8988T (cell line): ENCODE measurements around the gene KIAA0513.

ENCODE experiments used
- DNase-seq: peaks from one replicate; pipeline ENCODE4 v3.0.0; 2011

Gene KIAA0513

DNA sequence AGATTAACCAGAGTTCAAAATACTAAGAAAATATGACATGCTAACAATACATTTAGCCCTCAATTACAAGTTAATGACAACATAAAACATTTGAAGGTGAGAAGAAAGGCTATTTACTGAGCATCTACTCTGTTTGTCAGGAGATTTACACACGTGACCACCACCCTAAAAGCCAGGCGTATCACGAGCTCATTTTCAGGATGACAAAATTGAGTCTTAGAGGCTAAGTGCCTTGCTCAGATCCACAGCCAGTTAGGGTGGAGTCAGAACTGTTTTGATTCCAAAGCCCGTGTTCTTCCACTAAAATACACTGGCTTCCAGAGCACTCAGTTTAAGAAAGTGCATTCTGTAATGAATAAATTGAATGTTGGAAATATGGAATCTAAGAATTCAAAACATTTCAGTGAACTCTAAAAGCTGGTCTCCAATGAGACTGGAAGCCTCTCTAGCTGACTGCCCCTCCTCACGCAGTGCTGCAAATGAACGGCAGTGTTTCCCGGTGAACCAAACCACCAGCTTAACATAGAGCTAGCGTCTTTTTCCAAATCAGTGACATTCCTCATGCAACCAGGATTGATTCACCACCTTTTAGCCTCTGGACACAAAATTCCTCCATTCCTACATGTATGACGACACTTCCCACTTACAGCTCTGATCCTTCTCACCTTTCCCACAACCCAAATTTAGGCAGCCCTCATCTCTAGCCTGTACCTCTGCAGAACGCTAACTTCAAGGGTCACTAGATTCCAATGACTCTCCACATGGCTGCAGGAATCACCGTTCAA is 22.1 kb upstream of the KIAA0513 start:
- DNase-seq: no peak

DNA sequence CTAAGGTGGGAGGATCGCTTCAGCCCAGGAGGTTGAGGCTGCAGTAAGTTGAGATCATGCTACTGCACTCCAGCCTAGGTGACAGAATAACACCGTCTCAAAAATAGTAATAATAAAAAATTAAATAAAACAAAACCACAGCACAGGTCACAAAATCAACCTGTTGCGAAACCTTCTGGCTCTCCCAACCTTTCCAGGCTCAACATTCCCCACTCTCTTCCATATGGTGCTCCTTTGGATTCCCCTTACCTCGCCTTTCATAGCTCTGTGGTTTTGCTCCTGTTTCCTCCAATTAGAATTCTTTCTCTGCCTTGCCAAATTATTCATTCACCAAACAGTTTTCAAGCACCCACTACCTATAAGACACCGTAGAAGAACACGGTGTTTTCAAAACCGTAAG is 21.0 kb upstream of the KIAA0513 start:
- no peak for DNase-seq

DNA sequence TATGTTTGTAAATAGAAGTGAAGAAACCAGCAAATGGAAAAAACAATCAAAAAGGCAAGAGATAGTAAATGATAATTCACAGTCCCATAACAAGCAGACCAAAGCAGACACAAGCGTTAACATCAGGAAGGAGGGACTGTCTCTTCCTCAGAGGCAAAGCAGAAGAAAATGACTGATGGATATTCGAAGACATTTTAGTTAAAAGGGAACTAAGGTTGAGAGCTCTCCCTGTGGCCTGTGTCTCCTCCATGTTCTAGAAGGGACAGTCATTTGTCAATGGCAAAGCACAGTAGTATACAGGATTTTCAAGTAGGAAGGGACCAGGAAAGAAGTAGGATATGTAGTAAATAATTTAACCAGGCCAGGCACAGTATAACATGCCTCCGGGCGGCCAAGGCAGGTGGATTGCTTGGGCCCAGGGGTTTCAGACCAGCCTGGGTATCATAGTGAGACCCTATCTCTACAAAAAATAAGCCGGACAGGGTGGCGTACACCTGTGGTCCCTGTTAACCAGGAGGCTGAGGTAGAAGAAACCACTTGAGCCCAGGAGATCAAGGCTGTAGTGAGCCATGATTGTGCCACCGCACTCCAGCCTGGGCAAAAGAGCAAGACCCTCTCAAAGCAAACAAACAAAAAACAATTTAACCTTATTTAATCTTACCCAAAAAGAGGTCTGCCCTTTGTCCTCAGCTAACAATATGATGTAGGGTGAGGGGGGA is 19.9 kb upstream of the KIAA0513 start:
- DNase-seq: no peak

DNA sequence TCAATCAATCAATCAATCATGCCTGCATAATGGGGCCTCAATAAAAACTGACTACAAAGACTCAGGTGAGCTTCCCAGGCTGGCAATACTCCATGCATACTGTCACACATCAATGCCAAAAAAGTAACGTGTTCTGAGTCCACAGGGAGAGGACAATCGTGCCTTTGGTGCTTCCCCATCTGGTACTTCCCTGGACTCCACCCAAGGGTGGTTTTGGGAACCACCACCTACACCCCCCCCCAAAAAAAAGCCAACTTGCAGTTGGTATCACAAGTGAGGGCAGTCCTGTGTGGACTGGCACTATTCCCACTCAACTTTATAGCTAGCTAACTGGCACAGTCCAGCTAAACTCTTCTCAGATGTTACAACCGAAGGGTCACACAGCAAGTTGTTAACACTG is 19.3 kb upstream of the KIAA0513 start:
- no peak for DNase-seq

DNA sequence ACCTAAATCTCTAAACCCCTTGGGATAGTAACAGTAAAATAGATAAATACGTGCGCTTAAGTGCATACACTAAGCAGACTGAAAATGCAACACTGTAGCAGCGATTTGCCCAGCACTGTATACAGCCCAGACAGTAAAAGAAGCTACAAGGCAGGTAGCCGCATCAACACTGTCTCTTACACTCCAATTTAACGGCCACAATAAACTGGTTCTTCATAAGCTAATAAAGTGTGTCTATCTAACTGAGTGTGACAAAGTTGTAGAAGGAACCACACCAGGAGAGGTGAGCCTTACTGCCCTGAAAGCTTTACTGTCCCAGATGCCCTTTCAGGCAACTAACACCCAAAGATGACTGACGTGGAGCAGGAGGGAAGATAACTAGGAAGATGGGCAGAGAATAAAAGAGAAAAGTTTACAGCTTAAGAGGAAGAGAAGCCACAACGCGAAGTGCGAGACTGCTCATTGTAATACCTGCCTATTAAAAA is 17.1 kb upstream of the KIAA0513 start:
- no peak for DNase-seq

DNA sequence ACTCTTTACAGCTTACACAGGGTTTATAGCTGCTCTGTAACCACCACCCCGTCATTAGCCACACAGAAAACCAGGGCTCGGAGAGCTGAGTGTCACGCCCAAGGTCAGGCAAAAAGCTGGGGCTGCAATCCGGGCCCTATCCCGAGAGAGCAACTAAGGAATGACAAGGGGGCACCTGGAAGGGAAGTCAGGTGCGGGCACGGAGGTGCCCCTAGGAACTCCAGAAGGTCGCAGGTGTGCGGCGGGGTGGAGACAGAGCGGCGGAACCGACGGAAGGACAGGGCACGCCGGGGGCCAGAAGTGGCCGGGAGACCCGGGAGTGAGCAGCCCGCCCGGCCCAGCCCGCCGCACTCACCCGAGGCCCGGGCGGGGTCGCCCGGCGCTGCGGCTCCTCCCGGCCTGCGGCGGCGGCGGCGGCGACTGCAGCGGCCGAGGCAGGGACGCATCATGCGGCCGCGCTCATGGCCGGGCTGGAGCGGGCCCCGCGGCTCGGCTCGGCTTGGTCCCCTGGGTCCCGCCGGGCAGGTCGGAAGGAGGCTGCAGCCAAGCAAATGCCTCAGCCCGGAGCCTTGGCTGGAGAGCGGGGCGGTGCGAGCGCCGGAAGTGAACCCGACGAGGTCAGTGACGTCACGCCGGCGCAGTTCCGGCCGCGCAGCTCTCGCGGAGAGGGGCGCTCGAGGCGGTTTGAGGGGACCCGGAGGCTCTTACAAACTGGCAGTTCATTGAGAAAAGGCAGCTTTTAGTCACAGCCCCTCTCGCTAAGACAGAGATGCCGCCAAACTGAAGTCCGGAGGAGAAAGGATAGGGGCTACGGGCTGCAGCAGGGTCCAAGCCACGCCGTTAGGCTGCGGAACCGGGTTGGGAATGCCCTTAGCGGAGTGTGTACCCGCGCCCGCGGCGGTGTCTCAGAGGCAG is 16.4 kb upstream of the KIAA0513 start, which contains the start of gene ZDHHC7:
Gene ZDHHC7 (minus strand): TSS at position 605 of the 915 bp plus-strand sequence. CDS start 20,917 bp downstream, outside the sequence.
- peak; percentile 92 for DNase-seq

DNA sequence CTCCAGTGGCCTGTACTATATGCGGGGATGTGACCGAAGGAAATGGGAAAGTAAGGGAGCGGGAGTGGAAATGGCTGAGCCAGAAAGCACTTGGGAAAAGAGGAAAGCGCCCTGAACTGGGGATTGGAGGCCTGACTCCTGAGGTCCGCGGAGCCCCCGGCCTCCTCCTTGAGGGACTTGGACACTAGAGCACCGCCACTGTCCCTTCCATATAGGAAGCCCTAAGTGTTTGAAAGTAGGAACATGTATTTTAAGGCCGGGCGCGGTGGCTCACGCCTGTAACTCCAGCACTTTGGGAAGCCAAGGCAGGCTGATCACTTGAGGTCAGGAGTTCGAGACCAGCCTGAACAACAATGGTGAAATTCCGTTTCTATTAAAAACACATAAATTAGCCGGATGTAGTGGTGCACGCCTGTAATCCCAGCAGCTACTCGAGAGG is 15.7 kb upstream of the KIAA0513 start:
- no peak for DNase-seq

DNA sequence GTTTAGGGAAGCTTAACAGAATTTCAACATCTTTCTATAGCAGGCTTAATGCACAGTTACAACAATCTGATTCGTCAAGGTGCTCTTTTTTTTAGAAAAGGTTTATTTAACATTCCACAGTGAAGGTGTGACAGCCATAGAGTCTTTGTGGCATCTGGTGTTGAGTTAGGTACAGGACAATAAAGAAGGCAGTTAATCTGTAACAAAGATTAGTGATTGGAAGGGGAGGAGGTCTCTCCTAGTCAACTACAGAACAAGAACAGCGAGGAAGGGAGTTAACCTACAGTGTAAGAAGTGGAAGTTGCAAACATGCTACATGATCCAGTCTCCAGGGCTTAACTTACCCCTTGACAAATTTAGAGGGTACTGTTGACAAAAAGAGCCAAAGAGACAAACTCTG is 13.3 kb upstream of the KIAA0513 start:
- DNase-seq: no peak

DNA sequence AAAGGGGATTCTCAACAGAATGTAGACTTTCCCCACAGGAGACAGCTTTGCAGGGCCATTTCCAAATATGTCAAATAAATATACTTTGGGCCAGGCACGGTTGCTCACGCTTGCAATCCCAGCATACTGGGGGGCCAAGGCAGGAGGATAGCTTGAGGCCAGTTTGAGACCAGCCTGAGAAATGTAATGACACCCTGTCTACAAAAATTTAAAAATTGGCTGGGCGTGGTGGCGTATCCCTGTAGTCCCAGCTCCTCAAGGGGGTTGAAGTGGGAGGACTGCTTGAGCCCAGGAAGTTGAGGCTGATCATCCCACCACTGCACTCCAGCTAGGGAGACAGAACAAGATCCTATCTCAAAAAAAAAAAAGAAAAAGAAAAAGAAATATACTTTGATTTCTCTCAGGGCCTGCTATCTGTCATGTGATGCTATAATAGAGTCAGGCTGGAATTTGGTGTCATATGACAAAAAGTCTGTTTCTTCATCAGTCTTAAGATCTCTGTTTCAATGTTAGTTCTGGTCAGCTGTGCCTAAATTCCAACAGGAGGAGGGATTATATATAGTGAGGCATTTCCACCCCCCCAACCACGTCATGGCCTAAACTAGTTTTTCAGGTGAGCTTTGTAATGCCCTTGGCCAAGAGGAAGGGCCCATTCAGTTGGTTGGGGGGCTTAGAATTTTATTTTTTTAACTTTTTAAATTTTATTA is 12.0 kb upstream of the KIAA0513 start:
- no peak for DNase-seq

DNA sequence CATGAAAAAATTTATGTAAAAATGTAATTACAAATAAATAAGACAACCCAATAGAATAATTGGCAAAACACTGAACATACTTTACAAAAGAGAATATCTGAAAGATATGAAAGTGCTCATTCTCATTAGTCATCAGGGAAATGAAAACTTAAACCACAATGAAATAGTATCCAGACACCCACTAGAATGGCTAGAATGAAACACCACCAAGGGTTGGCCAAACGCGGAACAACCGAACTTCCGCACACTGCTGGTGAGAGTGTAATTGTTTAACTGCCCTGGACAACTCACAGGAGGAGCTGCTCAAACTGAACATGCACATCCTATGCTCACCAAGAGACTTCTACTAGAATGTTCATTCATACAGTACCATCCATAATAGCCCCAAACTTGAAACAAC is 10.4 kb upstream of the KIAA0513 start:
- no peak for DNase-seq

DNA sequence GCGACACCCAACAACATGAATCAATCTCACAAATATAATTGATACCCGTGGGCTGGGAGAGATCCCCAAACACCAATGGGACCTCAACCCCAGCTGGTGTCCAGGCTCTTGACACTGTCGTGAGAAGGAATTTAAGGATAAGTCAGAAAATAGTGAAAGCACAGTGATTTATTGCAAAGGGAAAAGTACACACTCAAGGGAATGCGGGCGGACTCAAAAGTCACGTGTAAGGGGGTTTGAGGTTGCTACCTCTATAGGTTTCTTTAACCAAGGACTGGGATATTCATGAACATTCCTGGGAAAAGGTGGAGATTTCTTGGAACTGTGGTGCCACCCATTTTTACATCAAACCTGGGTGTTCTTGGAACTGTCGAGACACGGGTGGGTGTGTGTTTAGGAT is 10.0 kb upstream of the KIAA0513 start:
- DNase-seq: no peak

DNA sequence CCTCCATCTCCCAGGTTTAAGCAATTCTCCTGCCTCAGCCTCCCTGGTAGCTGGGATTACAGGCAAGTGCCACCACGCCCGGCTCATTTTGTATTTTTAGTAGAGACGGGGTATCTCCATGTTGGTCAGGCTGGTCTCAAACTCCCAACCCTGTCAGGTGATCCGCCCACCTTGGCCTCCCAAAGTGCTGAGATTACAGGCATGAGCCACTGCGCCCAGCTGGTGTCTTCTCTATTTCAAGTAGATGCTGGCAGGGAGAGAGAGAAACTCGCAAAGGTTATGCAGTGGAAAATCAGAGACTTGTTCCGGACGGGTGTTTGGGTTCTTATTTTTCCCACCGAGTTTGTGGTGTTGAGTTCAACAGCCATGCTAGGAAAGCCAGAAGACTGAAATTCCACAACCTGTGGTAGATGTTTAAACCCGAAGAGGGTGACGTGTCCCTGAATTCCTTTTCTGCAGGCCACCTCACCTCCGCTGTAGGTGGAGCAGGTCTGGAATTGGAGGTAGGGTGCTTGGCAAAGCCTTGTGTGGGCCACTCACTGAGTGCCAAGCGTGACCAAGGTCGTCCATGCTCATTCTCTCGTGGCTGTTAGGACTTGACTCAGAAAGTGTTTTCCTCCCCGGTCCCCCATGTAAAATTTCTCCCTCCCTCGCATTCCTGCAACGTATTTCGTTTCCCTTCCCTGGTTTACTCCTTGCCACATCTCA is 8.9 kb upstream of the KIAA0513 start:
- DNase-seq: no peak

DNA sequence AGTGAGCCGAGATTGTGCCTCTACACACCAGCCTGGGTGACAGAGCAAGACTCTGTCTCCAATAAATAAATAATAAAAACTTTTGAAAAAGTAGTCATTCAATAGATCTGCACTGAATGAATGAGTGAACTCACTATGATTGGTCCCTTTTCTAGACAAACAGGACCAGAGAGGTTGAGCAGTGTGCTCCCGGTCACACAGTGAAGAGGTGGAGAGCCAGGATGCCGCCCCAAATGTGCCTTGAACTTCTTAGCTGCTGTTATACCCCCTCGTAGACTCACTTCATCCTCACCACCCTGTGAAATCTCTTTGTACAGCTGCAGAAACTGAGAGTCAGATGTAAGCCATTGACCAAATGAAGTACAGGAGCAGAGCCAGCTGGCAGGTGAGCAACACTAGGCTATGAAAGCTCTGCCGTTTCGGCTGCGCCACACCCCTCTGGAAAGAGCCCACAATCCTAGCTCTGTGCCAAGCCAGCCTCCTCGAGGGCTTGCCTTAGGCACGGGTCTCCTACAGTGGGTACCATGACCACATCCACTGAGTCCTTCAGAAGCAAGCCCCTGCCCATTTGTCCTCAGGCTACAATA is 7.8 kb upstream of the KIAA0513 start:
- DNase-seq: no peak

DNA sequence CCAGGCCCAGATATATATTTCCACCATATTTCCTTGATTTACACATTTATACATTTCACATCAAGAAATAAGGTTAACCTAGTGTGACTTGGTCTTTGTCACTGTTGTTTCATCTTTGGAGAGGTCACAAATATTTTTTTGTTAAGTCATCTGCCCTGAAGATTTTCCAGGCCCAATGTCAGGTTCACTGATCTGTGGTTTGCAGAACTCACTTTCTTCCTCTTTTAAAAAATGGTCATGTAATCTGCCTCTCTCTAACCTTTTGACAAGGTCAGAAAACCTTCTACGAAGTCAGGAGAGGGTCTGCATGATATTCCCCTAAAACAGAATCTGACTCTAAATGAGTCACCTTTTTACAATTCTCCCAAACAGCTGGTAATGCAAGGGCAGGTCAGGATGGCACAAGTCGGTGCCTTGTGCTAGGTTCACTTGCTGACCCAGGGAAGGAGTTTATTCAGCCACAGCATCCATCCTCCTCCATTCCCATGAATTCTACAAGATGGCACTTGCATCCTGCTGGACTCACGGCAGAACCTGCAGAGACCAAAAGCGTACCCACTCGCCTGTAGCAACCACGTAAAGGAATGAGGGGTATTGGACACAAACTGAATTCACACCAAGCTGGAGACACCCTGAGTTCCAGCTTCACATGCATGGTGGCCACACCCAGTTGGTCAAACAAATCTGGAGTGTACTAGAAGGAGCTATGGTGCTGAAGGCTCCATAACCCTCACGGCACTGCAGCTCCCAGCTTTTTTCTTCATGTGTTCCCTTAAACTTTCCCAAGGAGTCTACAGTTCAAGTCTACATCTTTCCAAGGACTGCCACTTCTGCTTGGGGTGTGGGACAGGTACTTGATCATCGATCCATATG is 1.6 kb upstream of the KIAA0513 start:
- no peak for DNase-seq

DNA sequence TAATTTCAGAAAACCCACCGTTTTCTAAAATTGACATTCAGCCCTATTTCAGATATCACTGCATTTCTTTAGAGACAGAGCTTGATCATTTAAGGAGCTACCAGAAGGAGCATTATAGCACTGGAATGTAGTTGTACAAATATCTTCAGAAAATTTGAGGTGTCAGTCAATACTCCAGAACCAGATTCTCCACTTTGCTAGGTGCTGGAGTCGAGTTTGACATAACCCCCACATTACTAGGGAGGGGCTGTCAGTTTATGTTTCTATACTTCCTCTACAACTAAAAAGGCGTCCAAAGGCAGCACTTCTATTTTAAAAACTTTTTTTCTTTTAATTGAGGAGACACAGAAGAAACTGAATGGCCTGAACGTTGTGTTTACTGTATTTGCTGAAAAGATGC is 892 bp upstream of the KIAA0513 start:
- DNase-seq: no peak

DNA sequence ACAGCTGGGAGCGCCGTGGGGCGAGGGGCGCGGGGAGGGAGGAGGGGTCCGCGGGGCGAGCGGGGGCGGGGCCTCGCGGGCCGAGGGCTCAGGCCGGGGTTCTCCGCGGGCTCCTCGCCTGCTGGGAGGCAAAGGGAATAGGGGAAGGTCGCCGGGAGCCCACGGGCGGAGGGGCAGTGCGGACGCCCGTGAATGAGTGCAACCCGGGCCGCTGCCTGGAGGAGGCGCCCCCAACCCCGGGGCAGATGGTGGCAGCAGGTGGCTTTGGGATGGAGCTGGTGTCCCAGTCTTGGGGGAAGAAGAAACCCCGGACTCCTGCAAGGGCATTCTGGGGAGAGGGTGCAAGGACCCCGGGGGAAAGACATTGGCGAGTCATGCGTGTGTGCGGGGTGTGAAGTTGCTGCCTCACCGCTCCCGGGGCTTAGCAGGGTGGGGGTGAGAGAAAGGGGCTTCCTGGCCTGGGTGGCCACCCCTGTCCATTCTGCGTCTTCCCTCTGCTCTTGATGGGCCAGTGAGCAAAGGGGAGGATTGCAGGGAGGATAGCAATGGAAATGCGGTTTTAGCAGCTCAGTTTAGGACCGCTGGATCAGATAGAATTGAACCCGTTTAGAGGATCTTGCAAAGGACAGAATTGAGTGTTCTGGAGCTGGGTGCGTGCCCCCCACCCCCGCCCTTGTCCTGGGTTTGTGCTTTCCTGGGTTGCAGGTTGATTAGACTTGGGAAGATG is 526 bp downstream of the KIAA0513 start:
- DNase-seq: peak; percentile 40

DNA sequence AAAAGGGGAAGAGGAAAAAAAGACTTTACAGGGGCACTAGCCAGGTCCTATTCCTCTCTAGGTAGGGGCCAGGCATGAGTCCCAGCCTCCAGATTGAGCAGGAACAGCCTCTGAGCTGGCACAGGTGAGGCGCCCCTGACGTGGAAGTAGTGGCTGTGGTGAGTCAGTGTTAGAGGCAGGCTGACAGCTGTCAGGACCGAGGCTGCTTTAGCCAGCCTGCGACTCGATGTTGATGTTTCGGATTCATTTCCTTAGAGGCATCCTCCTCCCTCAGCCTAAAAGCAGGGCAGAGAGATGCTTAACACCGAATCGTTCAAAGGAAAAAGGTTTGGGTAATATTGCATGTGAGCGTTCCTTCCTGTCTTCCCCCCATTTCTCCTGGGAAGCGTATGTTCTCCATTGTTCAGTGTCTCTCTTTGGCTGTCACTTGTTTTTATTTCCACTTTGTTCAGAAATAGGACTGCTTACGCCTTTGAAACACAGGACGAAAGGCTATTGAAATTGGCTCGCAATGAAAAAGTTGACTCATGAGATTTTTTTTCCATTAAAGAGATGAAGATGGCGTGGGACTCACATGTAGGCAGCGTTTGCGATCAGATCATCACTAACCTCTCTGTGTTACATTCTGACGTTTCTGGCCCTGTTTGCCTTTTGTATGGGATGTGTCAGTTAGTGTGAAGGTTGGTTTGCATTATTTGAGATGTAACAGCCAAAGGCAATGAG is 1.3 kb downstream of the KIAA0513 start:
- no peak for DNase-seq

DNA sequence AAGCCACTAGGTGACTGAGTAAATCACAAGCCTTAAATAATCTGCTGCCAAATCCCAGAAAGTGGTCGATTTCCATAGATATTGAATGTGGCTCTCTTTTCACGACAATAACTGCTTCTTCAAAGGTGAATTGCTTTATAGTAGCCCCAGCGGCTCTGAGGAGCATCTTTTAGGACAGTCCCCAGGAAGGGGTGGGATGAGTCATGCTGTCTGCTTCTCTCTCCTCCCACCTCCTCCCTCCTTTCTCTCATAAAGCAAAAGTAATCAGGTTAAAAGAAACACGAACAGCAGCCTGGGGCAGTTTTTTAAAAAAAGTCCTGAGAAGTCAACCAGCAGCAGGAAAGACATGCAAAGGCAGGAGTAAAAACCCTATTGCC is 1.8 kb downstream of the KIAA0513 start:
- DNase-seq: no peak

DNA sequence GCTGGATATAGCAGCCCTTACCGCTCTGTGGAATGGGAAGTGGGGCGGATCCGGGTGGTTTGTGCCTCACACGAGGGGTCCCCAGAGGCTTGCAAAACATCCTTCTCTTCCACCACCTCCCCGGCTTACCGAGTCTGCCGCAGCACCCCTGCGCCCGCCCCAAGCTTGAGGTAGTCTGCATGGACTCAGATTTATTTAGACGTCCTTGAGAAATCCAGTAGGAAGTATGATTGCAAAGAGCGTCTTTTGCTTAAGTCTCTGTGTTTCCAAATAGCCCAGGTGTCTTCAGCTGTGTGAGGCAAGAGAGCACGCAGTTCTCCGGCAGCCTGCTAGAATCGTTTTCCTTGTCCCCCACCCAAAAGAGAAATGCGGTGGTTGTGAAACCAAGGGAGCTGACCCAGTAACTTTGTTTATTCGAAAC is 2.4 kb downstream of the KIAA0513 start:
- DNase-seq: no peak
